HG03565 (cell line): ENCODE measurements around the gene R3HDM2.
"Not testable (repeated sequence)": the region's sequence is repeated elsewhere in the genome, so short reads cannot be mapped to it uniquely, and the experiment has no call there.

Experiments used
- ATAC-seq: cut with Tn5 transposase; IDR thresholded peaks from one replicate; pipeline ENCODE4 v1.9.1; 2021; ENCODE audit warnings: mild to moderate bottlenecking, moderate library complexity; ENCODE audit not compliant: unreplicated experiment

The R3HDM2 gene

GRCh38 chr12:57336299-57336698, 94.5 kb downstream of the R3HDM2 start:
- ATAC-seq: not testable (repeated sequence)

GRCh38 chr12:57334219-57334618, 96.6 kb downstream of the R3HDM2 start:
- no peak for ATAC-seq

- ATAC-seq: no peak
Observed at GRCh38 chr12:57332646-57333312, 98.1 kb downstream of the R3HDM2 start.

- ATAC-seq: no peak
Observed at GRCh38 chr12:57330992-57331391, 99.9 kb downstream of the R3HDM2 start.

- ATAC-seq: no peak
Observed at GRCh38 chr12:57329219-57329618, 101.6 kb downstream of the R3HDM2 start.

- ATAC-seq: no peak
Observed at GRCh38 chr12:57325395-57325794, 105.4 kb downstream of the R3HDM2 start.

GRCh38 chr12:57323416-57323815, 107.4 kb downstream of the R3HDM2 start:
- ATAC-seq: no peak

- ATAC-seq: no peak
Observed at GRCh38 chr12:57320639-57321038, 110.2 kb downstream of the R3HDM2 start.

GRCh38 chr12:57319678-57320469, 111.0 kb downstream of the R3HDM2 start:
- no peak for ATAC-seq

- no peak for ATAC-seq
Observed at GRCh38 chr12:57315681-57316080, 115.2 kb downstream of the R3HDM2 start.

GRCh38 chr12:57312287-57312686, 118.6 kb downstream of the R3HDM2 start:
- ATAC-seq: not testable (repeated sequence)

- ATAC-seq: no peak
Observed at GRCh38 chr12:57309420-57309819, 121.4 kb downstream of the R3HDM2 start.

- ATAC-seq: no peak
Observed at GRCh38 chr12:57300961-57301584, 129.8 kb downstream of the R3HDM2 start.

GRCh38 chr12:57299514-57300016, 131.3 kb downstream of the R3HDM2 start:
- ATAC-seq: no peak

- ATAC-seq: no peak
Observed at GRCh38 chr12:57296291-57296690, 134.6 kb downstream of the R3HDM2 start.

GRCh38 chr12:57282073-57282472, 148.8 kb downstream of the R3HDM2 start:
- ATAC-seq: not testable (repeated sequence)

GRCh38 chr12:57280211-57281062, 150.4 kb downstream of the R3HDM2 start:
- ATAC-seq: peak; percentile 96

GRCh38 chr12:57278465-57279381, 152.1 kb downstream of the R3HDM2 start:
- no peak for ATAC-seq

GRCh38 chr12:57276935-57277563, 153.8 kb downstream of the R3HDM2 start:
- no peak for ATAC-seq
